ENCODE measurements around the gene VWA5B2. TPM values are rescaled to one million over a fixed set of nuclear protein-coding genes. Genes with fewer than 3 reads are reported as not detected.

VWA5B2 gene
- total and polyA plus RNA-seq, 2 donors (not counting 1 experiment from before 2014, with no cell fraction given) = not detected

GRCh38 chr3:184211718-184212117 lies 17.7 kb upstream of the VWA5B2 start:
- no peaks in the 10 kb centered on the region for H3K36me3 ChIP-seq (ENCODE audit: control insufficient read depth, insufficient read depth, low read length)
- H3K79me2 ChIP-seq (ENCODE audit: control insufficient read depth, insufficient read depth, low read length) = no peaks in the 10 kb centered on the region
- TF ChIP-seq EZH2 (IDR thresholded peaks at IDR 0.05; ENCODE audit: low read length, missing control alignments) (no peak), CTCF (conservative IDR thresholded peaks at IDR 0.05 in 1 of 2, IDR thresholded peaks at IDR 0.05 in 1 of 2; ENCODE audit: low read depth in 1 of 2, low read length in 2 of 2) (no peak)
- H3K4me1 ChIP-seq (ENCODE audit: control insufficient read depth, extremely low read depth, insufficient read depth, low read length) = no peaks in the 10 kb centered on the region
- H3K27ac ChIP-seq (ENCODE audit: insufficient read depth, low read length) = no peak overlapping the region
- H3K9me3 ChIP-seq (ENCODE audit: control insufficient read depth, insufficient read depth, low read depth, low read length) = no peaks in the 10 kb centered on the region
- no peak overlapping the region for H3K4me3 ChIP-seq (replicated peaks in 1 of 4; ENCODE audit: control extremely low read depth in 1 of 4, insufficient read depth in 1 of 4, low read depth in 3 of 4, low read length in 4 of 4)
- H3K27me3 ChIP-seq (ENCODE audit: control insufficient read depth, insufficient read depth, low read length) = no peaks in the 10 kb centered on the region
- no peak for DNase-seq (ENCODE audit: low read depth in 2 of 2)
- H3K4me2 ChIP-seq (ENCODE audit: extremely low read depth, insufficient read depth, low read length) = no peak overlapping the region
- no peaks in the 10 kb centered on the region for H4K20me1 ChIP-seq (ENCODE audit: control insufficient read depth, extremely low read depth, insufficient read depth, low read length)
- no peak overlapping the region for H2AFZ ChIP-seq (ENCODE audit: low read length)
- H3K9ac ChIP-seq (ENCODE audit: insufficient read depth, low read length) = no peak overlapping the region

DNA sequence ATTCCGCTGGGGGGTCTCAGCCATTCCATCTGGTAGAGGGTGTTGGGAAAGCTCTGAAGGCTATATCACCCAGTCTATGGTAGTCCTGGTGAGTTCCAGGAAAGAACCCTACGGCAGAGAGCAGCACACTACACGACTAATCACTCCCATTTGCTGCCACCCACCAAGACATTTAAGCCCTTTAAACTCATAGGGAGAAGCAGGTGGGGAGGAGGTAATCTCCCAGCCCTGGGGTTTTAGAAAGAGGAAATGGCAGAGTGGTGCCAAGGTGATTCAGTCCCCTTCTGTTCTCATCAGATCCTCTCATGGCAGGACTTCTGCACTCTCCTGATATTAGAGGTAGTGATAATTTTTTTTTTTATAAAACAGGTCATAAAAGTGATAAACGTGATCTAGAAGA lies 10.6 kb upstream of the VWA5B2 start:
- no peaks in the 10 kb centered on the region for H4K20me1 ChIP-seq (ENCODE audit: control insufficient read depth, extremely low read depth, insufficient read depth, low read length)
- H2AFZ ChIP-seq (ENCODE audit: low read length) = no peak overlapping the region
- no peaks in the 10 kb centered on the region for H3K4me1 ChIP-seq (ENCODE audit: control insufficient read depth, extremely low read depth, insufficient read depth, low read length)
- no peaks in the 10 kb centered on the region for H3K27me3 ChIP-seq (ENCODE audit: control insufficient read depth, insufficient read depth, low read length)
- no peak for TF ChIP-seq EZH2 (IDR thresholded peaks at IDR 0.05; ENCODE audit: low read length, missing control alignments)
- no peak for TF ChIP-seq CTCF (conservative IDR thresholded peaks at IDR 0.05 in 1 of 2, IDR thresholded peaks at IDR 0.05 in 1 of 2; ENCODE audit: low read depth in 1 of 2, low read length in 2 of 2)
- H3K4me3 ChIP-seq (replicated peaks in 1 of 4; ENCODE audit: control extremely low read depth in 1 of 4, insufficient read depth in 1 of 4, low read depth in 3 of 4, low read length in 4 of 4) = no peak overlapping the region
- DNase-seq (ENCODE audit: low read depth in 2 of 2) = no peak
- H3K4me2 ChIP-seq (ENCODE audit: extremely low read depth, insufficient read depth, low read length) = no peak overlapping the region
- no peaks in the 10 kb centered on the region for H3K9me3 ChIP-seq (ENCODE audit: control insufficient read depth, insufficient read depth, low read depth, low read length)
- no peak overlapping the region for H3K9ac ChIP-seq (ENCODE audit: insufficient read depth, low read length)
- no peaks in the 10 kb centered on the region for H3K79me2 ChIP-seq (ENCODE audit: control insufficient read depth, insufficient read depth, low read length)
- no peaks in the 10 kb centered on the region for H3K36me3 ChIP-seq (ENCODE audit: control insufficient read depth, insufficient read depth, low read length)
- H3K27ac ChIP-seq (ENCODE audit: insufficient read depth, low read length) = no peak overlapping the region

- Histone ChIP-seq H3K4me3 (replicated peaks in 1 of 4; ENCODE audit: control extremely low read depth in 1 of 4, insufficient read depth in 1 of 4, low read depth in 3 of 4, low read length in 4 of 4) (no peak overlapping the region), H3K27ac (ENCODE audit: insufficient read depth, low read length) (no peak overlapping the region), H2AFZ (ENCODE audit: low read length) (no peak overlapping the region), H3K4me2 (ENCODE audit: extremely low read depth, insufficient read depth, low read length) (no peak overlapping the region), H3K36me3 (ENCODE audit: control insufficient read depth, insufficient read depth, low read length) (no peaks in the 10 kb centered on the region), H3K4me1 (ENCODE audit: control insufficient read depth, extremely low read depth, insufficient read depth, low read length) (no peaks in the 10 kb centered on the region), H3K9ac (ENCODE audit: insufficient read depth, low read length) (no peak overlapping the region), H3K9me3 (ENCODE audit: control insufficient read depth, insufficient read depth, low read depth, low read length) (no peaks in the 10 kb centered on the region), H4K20me1 (ENCODE audit: control insufficient read depth, extremely low read depth, insufficient read depth, low read length) (no peaks in the 10 kb centered on the region), H3K27me3 (ENCODE audit: control insufficient read depth, insufficient read depth, low read length) (no peaks in the 10 kb centered on the region), H3K79me2 (ENCODE audit: control insufficient read depth, insufficient read depth, low read length) (no peaks in the 10 kb centered on the region)
- TF ChIP-seq CTCF (conservative IDR thresholded peaks at IDR 0.05 in 1 of 2, IDR thresholded peaks at IDR 0.05 in 1 of 2; ENCODE audit: low read depth in 1 of 2, low read length in 2 of 2) (no peak), EZH2 (IDR thresholded peaks at IDR 0.05; ENCODE audit: low read length, missing control alignments) (no peak)
- DNase-seq (ENCODE audit: low read depth in 2 of 2) = no peak
Observed at GRCh38 chr3:184222521-184222920, 6.9 kb upstream of the VWA5B2 start.
